Spleen (tissue), 11 donors: Measurements from ENCODE around the gene SMCO4. TPM values are rescaled to one million over a fixed set of nuclear protein-coding genes. Genes with fewer than 3 reads are reported as not detected.

ENCODE experiments used
- DNase-seq: peaks from one replicate; pipeline ENCODE4 v3.0.0-alpha.2; 2020
- H3K27ac ChIP-seq, 8 donors: fragments of 200-600 bp; sonication (generic) in 7 of 8; 1 replicate in 4 of 8; 2 replicates in 4 of 8; pipeline versions ENCODE4 v1.5.0 to v1.8.0; 2016 to 2021; ENCODE audit warnings: inconsistent platforms in 4 of 8, mild to moderate bottlenecking in 4 of 8, moderate library complexity in 1 of 8
- H3K27me3 ChIP-seq, 7 donors: fragments of 200-600 bp; sonication (generic) in 6 of 7; replicated peaks in 1 of 7; 1 replicate in 4 of 7; 2 replicates in 3 of 7; pipeline versions ENCODE4 v1.5.0 to v1.8.0; 2016 to 2021; ENCODE audit warnings: inconsistent platforms in 3 of 7, mild to moderate bottlenecking in 1 of 7
- H3K36me3 ChIP-seq, 6 donors: fragments of 200-600 bp; sonication (generic) in 5 of 6; 1 replicate in 4 of 6; 2 replicates in 2 of 6; pipeline versions ENCODE4 v1.5.0 to v1.8.0; 2016 to 2021; ENCODE audit warnings: inconsistent platforms in 2 of 6
- H3K4me1 ChIP-seq, 6 donors: fragments of 200-600 bp; sonication (generic) in 5 of 6; 1 replicate in 3 of 6; 2 replicates in 3 of 6; pipeline versions ENCODE4 v1.5.0 to v1.8.0; 2016 to 2021; ENCODE audit warnings: inconsistent platforms in 3 of 6
- H3K4me3 ChIP-seq, 8 donors: fragments of 200-600 bp; sonication (generic) in 7 of 8; 1 replicate in 4 of 8; 2 replicates in 4 of 8; pipeline versions ENCODE4 v1.5.0 to v1.8.0; 2016 to 2021; ENCODE audit warnings: inconsistent platforms in 4 of 8, mild to moderate bottlenecking in 4 of 8, moderate library complexity in 2 of 8
- H3K9me3 ChIP-seq, 8 donors: fragments of 200-600 bp; sonication (generic) in 7 of 8; 1 replicate in 4 of 8; 2 replicates in 4 of 8; pipeline versions ENCODE4 v1.5.0 to v1.8.0; 2016 to 2021; ENCODE audit warnings: inconsistent platforms in 4 of 8
- POLR2A ChIP-seq, 3 donors: fragments of 450-650 bp; IDR thresholded peaks; one replicate each; pipeline ENCODE4 v1.5.1; 2017; ENCODE audit warnings: antibody characterized with exemption in 3 of 3, mild to moderate bottlenecking in 1 of 3
- POLR2AphosphoS5 ChIP-seq, 3 donors: sonication (generic); formaldehyde crosslinking; IDR thresholded peaks; one replicate each; pipeline ENCODE4 v1.5.1; 2017; ENCODE audit warnings: antibody characterized with exemption in 3 of 3
- WGBS, 5 donors: extraction: QIAGEN DNeasy Blood & Tissue Kit in 3 of 5; methylation state at CpG; one replicate each; pipeline versions ENCODE4 v1.1.5 to v1.1.7; 2013 to 2018; 5-methylcytosine and 5-hydroxymethylcytosine counted together
- intact Hi-C: fragments of 100-400 bp; cut with DNase I; formaldehyde crosslinking; loops from one replicate; pipeline ENCODE4 v1.15.0; 2023; ENCODE audit warnings: low total_unique reads
- polyA plus RNA-seq, 3 donors: library from polyadenylated mRNA; stranded (reverse); fragments of 200-250 nt; gene quantifications; one replicate each; pipeline ENCODE4 v1.2.1, GENCODE V29; 2013
- total RNA-seq, 7 donors: library from RNA; depleted of rRNA in 3 of 7; stranded (reverse); fragments of >200 nt in 3 of 7; fragmentation: NEBNext Ultra II Directional in 4 of 7; extraction: Animal tissue kit (Norgen Biotek cat#: 25700) in 4 of 7; gene quantifications; one replicate each; pipeline versions ENCODE4 v1.1.0 to v1.2.1, GENCODE V29; 2016 to 2021
- TF ChIP-seq, protein P1 (sequence below), 11 experiments: fragments of 200-600 bp in 7 of 11; fragments of 450-650 bp in 4 of 11; sonication (generic) in 4 of 11; IDR thresholded peaks in 8 of 11; conservative IDR thresholded peaks in 3 of 11; 1 replicate in 7 of 11; 2 replicates in 4 of 11; pipeline versions ENCODE4 v1.4.0 to v1.8.0; 2016 to 2021; ENCODE audit warnings: antibody characterized with exemption in 11 of 11, inconsistent platforms in 4 of 11, mild to moderate bottlenecking in 1 of 11
- donor health status: healthy with polysubstance abuse.
- donor health status: DM: no; HTN: no; CAD: no; lungs with moderate emphysema.
- donor health status: DM: no; HTN: no; CAD: no.
- donor health status: Bipolar disorder and iron deficiency.
- donor health status: healthy.
- donor health status: DM: no; HTN: no; CAD: no.
- donor health status: DM: yes; HTN: yes; CAD: no.

Gene SMCO4
- total and polyA plus RNA-seq, 10 donors: 21.8 to 74.1 (median 51.9) TPM

DNA sequence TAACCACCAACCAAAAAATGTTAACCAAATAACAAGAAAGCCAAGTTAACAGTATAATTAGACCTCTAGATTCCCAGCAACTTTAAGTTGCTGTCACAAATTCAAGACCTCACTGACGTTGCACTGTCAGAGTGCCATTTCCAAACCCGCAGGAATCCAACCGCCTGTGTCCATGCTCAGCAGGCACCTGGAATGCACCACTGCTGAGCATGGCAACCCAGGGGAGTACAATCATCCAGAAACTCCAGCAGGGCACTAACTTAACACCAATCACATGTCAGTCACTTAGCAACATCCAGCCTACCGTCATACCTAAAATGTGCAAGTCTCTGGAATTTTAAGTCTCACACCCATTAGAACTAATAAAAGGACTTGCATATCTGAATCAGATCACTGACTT, 48.8 kb downstream of the SMCO4 start:
- no peak for TF ChIP-seq POLR2AphosphoS5 (IDR thresholded peaks at IDR 0.05)
- TF ChIP-seq POLR2A (IDR thresholded peaks at IDR 0.05): no peak
- TF ChIP-seq, protein P1, sequence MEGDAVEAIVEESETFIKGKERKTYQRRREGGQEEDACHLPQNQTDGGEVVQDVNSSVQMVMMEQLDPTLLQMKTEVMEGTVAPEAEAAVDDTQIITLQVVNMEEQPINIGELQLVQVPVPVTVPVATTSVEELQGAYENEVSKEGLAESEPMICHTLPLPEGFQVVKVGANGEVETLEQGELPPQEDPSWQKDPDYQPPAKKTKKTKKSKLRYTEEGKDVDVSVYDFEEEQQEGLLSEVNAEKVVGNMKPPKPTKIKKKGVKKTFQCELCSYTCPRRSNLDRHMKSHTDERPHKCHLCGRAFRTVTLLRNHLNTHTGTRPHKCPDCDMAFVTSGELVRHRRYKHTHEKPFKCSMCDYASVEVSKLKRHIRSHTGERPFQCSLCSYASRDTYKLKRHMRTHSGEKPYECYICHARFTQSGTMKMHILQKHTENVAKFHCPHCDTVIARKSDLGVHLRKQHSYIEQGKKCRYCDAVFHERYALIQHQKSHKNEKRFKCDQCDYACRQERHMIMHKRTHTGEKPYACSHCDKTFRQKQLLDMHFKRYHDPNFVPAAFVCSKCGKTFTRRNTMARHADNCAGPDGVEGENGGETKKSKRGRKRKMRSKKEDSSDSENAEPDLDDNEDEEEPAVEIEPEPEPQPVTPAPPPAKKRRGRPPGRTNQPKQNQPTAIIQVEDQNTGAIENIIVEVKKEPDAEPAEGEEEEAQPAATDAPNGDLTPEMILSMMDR (IDR thresholded peaks at IDR 0.05 in 8 of 11, conservative IDR thresholded peaks at IDR 0.05 in 3 of 11): no peak
- intact Hi-C loops: no loop called here

DNA sequence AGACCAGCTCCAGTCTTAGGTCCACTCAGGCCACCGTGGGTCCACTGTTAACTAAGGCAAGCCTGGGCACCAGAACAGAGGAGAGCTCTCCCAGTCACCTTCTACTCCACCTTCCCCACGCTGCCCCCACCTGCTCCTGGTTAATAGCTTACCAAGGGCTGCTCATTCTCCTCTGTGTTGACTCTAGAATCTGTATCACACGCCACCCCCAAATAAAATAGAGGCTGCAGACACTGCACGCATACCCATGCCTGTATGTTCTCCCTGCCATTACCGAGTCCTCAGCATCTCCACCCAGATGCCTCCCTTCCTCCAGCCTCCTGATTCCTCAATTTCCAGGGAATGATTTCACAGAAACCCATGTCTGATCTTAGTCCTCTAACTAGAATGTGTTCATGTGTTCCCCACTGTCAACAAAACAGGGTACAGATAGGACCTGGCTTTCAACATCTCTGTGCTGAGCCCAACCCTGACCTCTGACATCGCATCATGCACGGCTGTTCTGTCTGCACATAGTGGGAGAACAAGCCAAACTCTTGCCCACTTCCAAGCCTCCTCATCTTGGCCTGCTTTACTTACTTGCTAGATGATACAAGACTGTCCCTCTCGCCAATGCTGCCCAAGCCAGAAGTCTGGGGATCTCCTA, 49.8 kb downstream of the SMCO4 start:
- 85 to 96% (median 92%) methylated on average over 7 to 8 of the region's 8 CpGs for WGBS, 5 donors

More for the DNA sequence above, 48.8 kb downstream of the SMCO4 start:
- Histone ChIP-seq H3K4me1 (peaks cover 0 to 13% (median 4%) of the 10 kb centered on the region in 6 donors), H3K4me3 (no peak overlapping the region), H3K9me3 (no peaks in the 10 kb centered on the region), H3K27me3 (no peaks in the 10 kb centered on the region), H3K36me3 (peaks cover 0 to 40% (median 0%) of the 10 kb centered on the region in 6 donors), H3K27ac (no peak overlapping the region)
- DNase-seq: no peak
- WGBS, 5 donors: 92 to 99% (median 97%) methylated on average over 4 of the region's 4 CpGs

DNA sequence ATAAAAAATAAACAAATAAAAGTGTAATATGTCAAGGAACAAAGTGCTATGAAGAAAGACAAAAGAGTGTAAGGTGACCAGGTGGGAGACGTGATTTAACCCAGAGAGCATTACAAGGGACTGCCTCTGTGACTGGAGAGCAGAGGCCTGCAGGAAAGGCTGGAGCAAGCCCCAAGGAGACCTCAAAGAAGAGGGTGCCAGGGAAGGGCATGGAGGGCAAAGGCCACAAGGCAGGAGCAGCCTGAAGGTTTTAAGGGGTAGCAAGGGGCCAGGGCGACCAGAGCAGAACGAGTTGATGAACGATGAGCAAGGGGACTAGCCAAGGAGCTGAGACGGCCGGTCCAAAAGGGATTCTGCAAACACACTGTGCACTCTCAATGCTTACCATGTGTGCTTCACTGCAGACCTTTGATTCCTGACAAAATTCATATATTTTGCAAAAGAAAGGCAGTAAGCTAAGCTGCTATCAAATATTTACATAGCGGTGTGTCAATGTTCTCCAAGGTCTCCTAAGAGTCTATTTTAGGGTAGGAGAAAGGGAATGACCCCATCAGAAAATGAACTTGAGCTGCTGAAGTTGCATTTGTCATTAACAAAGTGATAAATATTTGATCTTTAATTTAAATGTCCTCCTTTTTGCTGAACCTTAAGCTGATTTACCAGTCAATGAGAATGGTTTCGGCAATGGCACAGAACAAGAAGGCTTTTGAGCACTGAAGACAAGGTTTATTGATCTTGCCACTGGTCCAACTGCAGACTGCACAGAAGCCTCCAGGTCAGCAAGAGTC, 50.5 kb downstream of the SMCO4 start:
- TF ChIP-seq POLR2AphosphoS5 (IDR thresholded peaks at IDR 0.05) (no peak), POLR2A (IDR thresholded peaks at IDR 0.05) (no peak)
- TF ChIP-seq, protein P1 (IDR thresholded peaks at IDR 0.05 in 8 of 11, conservative IDR thresholded peaks at IDR 0.05 in 3 of 11): no peak
- H3K4me3 ChIP-seq: no peak overlapping the region
- no peak for DNase-seq
- WGBS, 5 donors: 91 to 97% (median 94%) methylated on average over 8 of the region's 8 CpGs
- intact Hi-C loops: no loop called here
- H3K4me1 ChIP-seq: peaks cover 0 to 5% (median 0%) of the 10 kb centered on the region in 6 donors
- H3K36me3 ChIP-seq: peaks cover 0 to 42% (median 0%) of the 10 kb centered on the region in 6 donors
- H3K9me3 ChIP-seq: no peaks in the 10 kb centered on the region
- no peaks in the 10 kb centered on the region for H3K27me3 ChIP-seq
- no peak overlapping the region for H3K27ac ChIP-seq

More for the DNA sequence above, 49.8 kb downstream of the SMCO4 start:
- DNase-seq: no peak
- Histone ChIP-seq H3K27me3 (no peaks in the 10 kb centered on the region), H3K9me3 (no peaks in the 10 kb centered on the region), H3K4me3 (no peak overlapping the region), H3K27ac (no peak overlapping the region), H3K36me3 (peaks cover 0 to 43% (median 0%) of the 10 kb centered on the region in 6 donors), H3K4me1 (peaks cover 0 to 6% (median 0%) of the 10 kb centered on the region in 6 donors)
- TF ChIP-seq POLR2AphosphoS5 (IDR thresholded peaks at IDR 0.05) (no peak), POLR2A (IDR thresholded peaks at IDR 0.05) (no peak)
- TF ChIP-seq, protein P1 (IDR thresholded peaks at IDR 0.05 in 8 of 11, conservative IDR thresholded peaks at IDR 0.05 in 3 of 11): no peak
- intact Hi-C loops: no loop called here

DNA sequence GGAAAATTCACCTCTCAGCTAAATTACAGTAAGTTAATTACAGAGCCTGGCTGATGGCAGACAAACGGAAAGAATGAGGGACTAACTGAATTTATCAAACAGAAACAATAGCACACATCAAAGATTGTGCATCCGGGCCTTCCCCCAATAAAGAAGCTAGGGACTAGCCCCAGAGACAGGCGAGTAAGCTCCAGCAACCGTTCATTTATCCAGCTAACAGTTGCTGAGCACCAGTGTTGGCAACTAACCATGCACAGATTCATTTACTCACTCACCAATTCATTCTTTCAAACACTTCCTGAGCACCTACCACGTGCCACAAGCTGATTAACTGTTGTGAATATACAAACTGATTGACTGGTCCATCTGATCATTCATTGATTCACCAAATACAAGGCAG, 51.2 kb downstream of the SMCO4 start:
- Histone ChIP-seq H3K4me3 (no peak overlapping the region), H3K27me3 (no peaks in the 10 kb centered on the region), H3K9me3 (no peaks in the 10 kb centered on the region), H3K4me1 (peaks cover 0 to 12% (median 0%) of the 10 kb centered on the region in 6 donors), H3K36me3 (peaks cover 0 to 42% (median 0%) of the 10 kb centered on the region in 6 donors), H3K27ac (no peak overlapping the region)
- DNase-seq: no peak
- WGBS, 5 donors: 81 to 90% (median 84%) methylated on average over 5 of the region's 5 CpGs
- intact Hi-C loops: no loop called here
- TF ChIP-seq POLR2AphosphoS5 (IDR thresholded peaks at IDR 0.05): no peak
- TF ChIP-seq, protein P1 (IDR thresholded peaks at IDR 0.05 in 8 of 11, conservative IDR thresholded peaks at IDR 0.05 in 3 of 11): no peak
- no peak for TF ChIP-seq POLR2A (IDR thresholded peaks at IDR 0.05)
